ENCODE data around the gene DLG2. TPM values are rescaled to one million over a fixed set of nuclear protein-coding genes. Genes with fewer than 3 reads are reported as not detected.

Gene DLG2
- total RNA-seq, 1 donor from 2014 or later, result 6.3 TPM

DNA sequence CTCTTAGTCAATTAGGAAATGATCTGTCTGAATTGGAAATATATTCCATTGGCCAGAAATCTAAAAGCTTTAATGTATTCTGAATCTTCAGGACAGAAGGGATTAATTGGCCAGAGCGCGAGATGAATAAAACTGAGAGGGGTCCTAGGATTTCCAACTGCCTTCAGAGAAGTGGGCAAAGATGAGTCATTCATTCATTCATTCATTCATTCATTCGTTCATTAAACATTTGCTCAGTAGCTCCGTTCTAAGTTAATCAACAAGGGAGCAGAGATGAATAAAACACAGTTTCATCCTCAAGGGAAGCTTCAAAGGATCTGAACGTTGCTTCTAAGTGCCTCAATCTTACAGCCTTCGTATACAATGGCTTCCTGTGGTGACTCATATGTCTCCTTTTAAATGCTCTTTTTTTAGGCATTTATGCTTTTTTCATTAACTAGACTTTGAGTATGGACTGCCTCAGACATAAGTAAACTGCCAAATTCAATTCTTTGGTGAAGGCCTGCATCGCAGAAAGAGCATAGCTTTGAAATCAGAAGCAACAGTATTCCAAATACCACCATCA, 1803.6 kb downstream of the DLG2 start:
- ATAC-seq, result no peak

DNA sequence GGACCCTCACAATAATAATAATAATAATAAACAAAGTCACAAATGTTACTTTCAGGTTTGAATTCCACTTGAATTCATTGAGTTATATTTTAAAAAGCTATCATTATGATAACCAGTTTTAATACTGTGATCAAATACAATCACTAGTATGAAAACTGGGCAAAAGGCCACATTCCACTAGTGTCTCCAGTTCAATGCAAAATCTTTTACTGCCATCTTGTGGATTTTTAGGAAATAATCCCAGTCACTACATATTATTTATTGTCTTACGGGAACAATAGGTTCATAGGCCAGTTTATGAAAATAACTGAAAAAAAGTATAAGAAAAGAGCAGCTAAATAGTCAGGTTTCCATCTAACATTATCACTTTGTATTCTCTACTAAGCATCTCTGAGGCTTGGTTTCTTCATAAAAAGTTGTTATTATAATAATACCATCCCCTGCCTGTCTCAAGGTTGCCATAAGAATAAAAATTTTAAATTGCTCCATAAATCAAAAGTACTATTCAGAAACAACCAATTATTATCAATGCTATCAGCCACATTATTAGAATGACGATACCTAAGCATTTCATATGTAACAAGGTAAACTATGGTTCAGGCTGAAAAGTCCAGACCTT, 1807.1 kb downstream of the DLG2 start:
- ATAC-seq, result peak; percentile 49

DNA sequence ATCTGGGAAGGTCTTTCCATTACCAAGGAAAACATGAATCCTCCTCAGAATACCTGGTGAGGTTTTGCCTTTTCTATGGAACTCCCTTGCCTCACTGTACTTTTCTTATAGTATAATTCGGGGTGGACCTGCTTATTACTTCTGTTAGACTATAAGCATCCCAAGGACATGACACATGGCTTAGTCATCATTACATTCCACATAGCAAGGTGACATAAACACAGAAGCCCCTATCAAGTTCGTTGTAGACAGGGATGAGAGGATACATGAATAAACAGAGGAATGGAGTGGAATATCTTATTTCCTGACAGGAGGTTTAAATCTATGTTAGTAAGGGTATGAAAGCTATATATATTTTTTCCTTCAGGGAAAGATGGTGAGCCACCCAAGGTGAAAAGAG, 1808.8 kb downstream of the DLG2 start:
- no peak for ATAC-seq

DNA sequence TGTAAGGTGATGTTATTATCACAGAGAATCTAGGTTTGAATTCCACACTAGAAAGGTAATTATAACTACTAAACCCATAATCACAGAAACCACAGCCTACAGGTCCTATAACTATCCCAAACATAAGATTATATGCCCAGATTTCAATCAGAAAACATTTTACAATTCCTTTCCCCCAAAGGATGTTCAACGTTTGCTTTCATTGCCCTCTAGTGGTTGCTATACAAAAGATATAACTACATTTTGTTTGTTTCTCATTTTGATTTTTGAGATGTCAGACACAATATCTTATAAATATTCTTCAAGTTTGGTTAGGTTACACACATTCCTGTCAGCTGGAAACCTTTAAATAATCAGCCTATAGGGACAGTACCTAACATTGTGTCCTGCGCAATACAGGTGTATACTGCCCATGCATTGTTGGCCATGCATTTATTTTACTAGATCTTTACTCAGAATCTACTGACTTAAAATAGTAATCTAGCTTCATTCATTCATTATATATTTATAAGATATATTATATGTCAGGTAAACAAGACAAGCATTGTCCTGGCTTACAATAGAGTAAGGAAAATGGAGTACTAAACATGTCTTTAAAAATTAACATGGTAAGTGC, 1810.5 kb downstream of the DLG2 start:
- no peak for ATAC-seq

DNA sequence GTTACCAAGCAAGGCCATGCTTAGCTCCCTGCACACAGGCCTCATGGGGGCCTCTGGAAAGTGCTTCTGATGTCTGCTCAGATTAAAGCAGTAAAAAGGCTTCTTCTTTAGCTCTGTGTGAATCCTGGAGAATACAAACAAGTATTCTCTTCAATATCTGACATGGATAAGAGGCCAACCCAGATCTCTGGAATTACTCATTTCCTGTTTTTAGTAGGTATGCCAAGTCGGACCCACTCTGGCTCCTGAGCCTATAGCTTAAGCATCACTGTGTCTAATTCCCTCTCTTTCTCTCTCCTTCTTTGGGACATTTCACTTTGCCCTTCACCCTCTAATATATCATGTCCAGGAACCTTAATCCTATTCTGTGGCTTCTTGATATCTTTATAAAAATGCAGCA, 1811.4 kb downstream of the DLG2 start:
- ATAC-seq, result no peak

DNA sequence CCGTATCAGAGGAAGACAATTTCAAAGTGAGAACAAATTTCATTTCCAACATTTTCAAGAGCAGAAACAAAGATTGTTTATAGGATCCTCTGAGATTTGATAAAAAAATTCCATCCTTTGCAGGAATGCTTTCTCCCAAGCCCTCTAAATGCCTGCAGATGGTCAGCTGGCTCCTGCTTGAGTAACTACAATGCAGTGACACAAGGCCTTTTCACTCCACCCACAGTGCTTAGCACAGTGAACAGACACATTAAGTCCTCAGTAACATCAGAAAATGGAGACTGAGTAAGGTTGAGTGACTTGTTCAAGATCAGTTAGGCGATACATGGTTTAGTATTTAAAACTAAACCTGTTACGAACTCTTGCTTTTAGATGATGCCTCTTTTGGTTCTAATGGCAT, 1813.8 kb downstream of the DLG2 start:
- ATAC-seq, result no peak

DNA sequence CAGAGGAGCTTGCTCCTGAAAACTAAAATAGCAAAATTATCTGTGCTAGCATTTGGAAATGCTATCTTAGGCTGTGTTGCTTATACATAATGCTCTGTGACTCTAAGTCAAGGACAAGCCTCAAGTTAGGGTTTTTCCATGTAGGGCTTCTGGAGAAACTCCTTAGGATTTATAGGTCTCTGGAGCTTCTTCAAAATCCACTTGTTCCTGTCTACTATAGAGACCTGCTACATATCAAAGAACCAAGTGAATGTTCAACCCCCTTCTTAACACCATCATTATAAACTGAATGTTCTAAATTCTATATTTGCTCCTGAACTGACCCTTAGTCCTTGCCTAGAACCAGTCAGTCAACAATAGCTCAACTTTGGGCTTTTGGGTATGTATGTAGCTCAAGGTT, 1817.9 kb downstream of the DLG2 start:
- ATAC-seq, result no peak

DNA sequence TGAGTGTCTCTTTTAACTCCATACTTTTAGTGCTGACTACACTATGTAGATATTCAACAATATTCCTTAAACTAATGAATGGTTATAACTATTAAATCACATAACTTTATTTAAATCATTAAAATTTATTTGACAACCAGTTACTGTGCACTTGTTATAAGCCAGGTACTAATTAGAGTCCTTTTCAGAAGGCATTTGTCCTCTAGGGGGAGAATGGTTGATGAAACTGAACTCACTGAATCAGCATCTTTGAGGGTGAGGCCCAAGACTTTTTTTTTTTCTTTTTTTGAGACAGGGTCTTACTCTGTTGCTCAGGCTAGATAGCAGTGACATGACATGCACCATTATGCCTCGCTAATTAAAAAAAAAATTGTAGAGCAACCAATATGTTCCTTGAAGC, 1825.3 kb downstream of the DLG2 start:
- ATAC-seq, result no peak

DNA sequence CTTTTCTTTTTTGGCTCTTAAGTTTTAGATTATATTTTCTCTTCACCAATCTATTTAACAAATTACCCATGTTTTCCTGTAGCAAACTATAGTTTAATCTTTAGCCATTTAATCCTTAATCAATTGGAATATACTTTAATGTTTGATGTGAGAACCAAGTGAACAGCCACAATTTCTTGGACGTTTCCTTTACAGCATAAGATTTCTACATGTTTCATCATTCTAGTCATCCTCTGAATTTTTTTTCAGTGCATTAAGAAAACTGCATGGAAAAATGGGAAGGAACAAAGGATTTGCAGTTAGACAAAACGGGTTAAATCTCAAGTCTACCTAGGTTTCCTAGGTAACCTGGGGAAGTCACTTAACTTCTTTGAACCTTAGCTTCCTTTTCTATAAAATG, 1833.8 kb downstream of the DLG2 start:
- ATAC-seq, result no peak

DNA sequence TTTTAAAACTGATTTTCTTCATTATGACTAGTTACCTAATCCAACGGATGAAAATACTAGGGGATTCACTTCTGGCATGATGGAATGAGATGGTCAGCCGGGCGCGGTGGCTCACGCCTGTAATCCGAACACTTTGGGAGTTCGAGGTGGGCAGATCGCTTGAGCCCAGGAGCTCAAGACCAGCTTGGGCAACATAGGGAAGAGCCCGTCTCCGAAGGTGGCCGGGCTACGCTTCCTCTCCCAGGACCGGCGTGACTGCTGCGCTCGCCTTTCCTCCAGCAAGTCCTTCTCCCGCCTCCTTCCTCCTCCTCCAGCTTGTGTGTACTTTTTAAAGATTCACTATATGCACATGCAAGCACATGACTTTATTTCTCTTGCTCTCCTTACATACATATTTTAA, 1835.6 kb downstream of the DLG2 start:
- no peak for ATAC-seq

DNA sequence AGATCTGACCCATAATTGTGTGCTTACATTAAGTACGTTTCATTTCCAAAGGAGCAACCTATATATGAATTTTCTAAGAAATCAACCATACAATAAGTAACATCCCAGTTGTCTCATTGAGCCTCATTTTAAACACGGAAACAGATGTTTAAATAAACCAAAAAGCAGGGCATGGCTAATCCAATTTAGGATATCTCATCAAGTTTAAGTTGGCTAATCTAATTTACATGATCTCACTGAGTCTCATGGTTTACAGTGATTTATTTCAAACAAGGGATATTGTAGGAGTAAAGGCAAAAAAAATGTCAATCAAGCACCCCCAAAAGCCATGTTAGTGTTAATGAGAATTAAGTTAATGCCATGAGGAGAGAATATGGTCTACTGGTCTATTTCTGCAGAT, 1841.2 kb downstream of the DLG2 start:
- ATAC-seq, result no peak

DNA sequence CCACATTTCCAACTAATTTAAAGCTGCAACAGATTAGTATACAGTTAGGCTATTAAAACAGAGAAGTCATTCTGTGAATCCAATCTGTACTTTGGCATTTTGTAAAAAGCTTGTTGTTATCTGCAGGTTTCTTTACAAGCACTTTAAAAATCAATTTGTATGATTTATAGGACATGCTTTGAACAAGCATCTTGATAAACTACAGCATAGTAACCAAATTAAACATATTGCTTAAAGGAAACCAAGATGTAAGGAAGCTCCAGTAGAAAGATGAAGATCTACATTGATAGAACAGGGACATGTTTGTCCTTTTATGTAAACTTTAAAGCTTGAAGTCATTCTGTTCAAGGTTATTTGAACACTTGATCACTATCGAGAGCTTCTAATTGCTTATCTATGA, 1842.7 kb downstream of the DLG2 start:
- no peak for ATAC-seq

DNA sequence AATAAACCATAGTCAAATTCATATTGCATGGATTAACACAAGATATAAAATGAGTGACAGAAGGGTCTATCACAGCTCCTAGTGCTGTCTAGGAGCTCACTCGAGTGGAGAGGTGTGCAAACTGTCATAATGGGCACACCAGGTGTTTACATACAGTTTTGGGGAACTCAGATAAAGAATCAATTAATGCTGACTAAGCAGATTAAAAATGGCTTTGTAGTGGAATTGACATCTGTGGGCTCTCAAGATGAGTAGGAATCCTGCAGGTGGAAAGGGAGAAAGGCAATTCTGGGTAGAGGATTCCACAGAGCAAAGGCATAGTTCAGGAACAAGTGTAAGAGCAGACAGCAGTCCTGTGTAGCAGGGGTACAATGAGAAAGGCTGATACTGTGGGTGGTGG, 1844.8 kb downstream of the DLG2 start:
- ATAC-seq, result no peak

DNA sequence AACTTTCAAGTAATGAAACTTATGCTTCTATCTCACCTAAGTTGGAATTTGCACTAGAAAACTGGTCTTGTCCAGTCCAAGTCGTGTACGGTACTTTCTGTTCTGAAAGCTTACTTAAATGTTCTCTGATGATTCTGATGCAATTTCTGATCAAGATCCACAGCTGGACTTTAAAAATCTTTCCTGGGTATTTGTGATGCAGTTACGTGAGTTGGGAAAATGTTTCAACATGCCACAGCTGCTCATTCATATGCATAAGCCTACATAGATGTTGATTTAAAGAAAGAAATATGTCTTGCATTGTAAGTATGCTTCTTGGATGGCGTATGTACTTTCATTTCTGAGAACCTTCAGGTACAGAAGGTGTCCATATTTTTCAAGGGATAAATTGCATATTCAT, 1847.3 kb downstream of the DLG2 start:
- ATAC-seq, result no peak

DNA sequence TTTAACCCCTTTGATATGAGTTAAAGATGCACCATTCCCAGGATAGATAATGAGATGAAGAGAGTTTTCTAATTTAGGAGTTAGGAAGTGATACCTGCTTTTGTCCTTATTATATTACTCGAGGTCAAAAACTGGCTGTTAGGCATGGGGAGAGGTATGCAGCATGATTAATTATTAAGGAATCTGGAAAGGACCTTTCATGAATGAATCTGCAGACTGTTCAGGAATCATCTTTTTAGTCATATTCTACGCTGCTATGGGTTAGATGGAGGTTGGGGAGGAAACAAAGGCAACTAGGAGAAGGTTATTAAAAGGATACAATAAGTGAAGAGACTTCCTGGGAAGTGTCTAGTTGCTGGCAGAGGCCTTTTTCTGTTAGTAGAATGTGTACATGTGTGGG, 1848.5 kb downstream of the DLG2 start:
- no peak for ATAC-seq

DNA sequence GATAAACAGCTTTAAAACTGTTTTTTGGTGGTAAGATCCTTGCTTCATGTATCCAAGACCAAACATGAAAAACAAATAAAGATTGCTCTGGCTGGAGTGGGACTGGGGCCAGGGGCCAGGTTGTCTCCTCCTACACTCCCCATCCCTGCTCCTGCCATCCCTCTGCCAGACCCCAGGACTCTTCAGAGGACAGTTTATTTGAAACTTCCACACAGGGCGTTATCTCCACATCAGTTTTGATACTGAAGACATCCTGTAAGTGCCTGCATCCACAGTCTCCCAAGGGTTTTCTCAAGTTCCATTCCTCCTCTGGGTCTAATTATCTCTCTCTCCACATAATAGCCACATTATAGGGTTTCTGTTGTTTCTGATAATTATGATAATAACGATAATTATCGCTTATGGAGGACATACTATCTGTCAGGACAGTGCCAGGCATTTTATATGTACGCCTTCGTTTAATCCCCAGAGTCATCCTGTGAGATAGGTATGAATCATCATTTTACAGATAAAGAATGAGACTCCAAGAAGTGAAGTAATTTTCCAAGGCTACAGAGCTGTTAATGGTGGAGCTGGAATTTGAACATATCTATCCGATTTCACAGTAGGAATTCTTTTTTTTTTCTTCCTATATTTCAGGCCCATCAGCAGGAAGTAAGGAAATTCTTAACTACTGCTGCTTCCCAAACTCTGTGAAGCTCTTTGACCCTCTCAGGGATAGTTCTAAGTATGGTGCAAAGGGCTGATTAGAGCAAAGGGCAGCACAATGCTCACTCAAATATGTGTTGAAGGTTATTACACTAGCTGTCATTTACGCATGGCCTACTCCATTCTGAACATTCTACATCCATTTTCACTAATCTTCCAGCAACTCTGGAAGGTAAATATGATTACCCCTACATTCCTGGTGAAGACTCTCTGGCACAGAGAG, 1852.9 kb downstream of the DLG2 start:
- no peak for ATAC-seq

DNA sequence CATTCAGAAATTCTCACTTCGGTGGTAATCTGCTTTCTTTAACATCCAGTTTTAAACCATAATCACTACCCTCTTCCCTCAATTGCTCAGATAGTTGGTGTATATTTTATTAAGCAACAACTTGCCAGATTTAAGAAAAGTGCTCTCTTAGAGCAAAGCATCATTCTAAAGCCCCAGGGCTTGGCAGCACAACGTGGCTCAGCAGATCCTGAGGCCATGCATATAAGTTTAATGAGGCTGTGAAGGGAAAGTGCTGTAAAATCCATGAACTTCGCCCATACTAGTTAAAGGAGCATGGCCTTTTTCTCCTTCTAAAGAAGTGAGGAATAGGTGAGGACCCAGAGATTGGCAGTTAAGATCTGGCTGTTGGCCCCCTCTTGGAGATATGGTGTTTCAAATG, 1858.7 kb downstream of the DLG2 start:
- ATAC-seq, result no peak

DNA sequence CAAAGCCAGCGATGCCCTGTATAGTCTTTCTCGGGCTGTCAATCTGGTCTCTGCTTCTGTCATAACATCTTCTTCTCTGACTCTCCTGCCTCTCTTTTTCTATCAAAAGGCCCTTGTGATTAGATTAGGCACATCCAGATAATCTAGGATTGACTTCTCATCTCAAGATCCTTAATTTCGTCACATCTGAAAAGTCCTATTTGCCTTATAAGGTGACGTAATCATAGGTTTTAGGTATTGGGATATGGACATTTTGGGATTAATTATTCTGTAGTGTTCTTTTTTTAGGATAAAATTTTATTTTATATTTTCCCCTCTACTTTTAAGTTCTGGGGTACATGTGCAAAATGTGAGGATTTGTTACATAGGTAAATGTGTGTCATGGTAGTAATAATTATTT, 1860.2 kb downstream of the DLG2 start:
- no peak for ATAC-seq

DNA sequence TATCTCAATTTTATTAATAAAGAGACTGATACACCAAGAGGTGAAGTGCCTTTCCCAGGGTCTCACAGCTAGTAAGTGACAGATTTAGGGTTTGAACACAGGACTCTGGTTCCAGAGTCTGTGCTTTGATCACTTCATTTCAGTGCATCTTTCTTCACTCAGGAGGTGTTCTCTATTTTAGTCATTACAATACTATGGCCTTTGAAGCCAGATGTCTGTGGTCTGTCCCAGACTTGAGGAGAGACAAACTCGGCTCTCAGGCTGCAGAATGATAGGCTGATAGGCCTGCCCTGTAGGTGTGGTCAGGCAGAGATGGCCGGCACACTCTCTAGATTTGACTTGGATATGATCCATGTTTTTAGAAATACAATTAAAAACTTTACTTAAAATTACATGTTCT, 1862.5 kb downstream of the DLG2 start:
- ATAC-seq, result no peak

DNA sequence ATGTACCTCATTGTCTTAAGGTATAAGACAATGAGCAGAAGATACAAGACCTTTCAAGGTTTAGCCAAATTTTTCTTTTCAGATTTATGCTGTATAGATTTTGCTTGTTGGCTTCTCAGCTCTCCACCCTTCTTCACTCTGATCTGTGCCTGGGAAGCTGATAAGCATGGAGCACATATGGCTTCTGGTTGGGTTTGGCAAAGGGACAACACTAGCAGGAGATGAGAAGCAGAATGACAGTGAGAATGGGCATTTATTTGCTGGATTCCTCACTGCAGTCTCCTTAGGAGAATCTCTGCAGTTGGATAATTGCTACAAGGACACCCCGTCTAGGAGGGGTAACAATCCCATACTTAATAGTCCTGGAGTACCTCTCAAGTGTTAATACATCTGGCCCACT, 1866.2 kb downstream of the DLG2 start:
- no peak for ATAC-seq

DNA sequence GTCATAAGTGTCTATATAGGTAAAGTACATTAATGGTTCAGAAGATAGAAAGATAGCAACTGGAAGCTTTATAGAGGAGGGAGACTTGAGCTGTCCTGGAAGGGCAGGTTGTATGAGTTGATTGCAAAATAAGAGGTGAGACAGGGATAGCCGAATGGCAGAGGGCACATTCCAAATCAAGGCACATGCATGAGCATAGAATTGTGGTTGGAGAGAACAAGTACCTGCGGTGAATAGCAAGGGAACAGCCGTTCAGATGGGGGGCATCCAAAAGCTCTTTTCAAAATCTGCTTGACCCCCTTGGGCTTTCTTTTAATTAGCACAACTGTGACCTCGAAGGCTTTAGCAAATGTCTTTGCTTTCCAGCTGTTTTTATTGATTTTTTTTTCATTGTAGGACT, 1868.0 kb downstream of the DLG2 start:
- ATAC-seq, result no peak

DNA sequence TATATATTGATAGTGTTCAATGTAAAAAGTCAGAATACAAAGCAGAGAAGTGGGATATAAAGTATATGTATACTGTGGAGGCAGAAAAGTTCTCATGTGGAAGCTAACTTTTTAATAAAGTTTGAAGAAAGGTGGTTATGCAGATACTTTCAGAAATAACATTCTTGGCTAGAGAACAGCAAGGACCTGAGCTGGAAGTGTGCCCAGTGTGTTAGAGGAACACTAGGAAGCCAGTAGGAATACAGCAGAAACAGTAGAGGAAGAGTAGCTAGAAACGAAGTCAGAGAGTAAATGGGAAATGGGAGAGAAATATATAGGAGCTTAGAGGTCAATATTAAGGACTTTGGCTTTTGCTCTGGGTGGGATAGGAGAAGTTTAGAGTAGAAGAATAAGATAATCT, 1876.1 kb downstream of the DLG2 start:
- ATAC-seq, result no peak

DNA sequence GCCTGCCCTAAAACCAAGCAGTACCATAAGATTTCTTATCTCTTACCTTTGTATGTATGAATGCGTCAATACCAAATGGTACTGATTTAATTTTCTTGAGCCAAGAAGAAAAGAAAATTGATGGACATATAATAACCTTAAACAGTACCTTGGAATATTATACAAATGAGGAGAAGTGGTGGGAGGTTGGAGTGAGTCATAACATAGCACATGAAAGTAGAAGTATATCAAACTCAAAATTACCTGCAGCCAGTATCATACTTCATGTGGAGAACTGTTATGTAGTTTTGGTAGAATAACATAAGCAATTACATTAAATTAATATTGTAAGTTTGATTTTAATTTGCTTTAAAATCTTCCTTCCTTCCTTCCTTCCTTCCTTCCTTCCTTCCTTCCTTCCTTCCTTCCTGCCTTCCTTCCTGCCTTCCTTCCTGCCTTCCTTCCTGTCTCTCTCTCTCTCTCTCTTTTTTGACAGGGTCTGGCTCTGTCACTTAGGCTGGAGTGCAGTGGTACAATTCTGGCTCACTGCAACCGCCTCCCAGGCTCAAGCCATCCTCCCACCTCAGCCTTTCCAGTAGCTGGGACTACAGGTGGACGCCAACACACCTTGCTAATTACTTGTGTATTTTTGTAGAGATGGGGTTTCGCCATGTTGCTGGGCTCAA, 1880.1 kb downstream of the DLG2 start:
- ATAC-seq, result no peak

Data from esophagus mucosa (tissue), 1 donor.